GM19328 (cell line): ENCODE measurements around the gene NAA10.
"Not testable (repeated sequence)": the region's sequence is repeated elsewhere in the genome, so short reads cannot be mapped to it uniquely, and the experiment has no call there.

Experiments used
- ATAC-seq: cut with Tn5 transposase; IDR thresholded peaks from one replicate; pipeline ENCODE4 v1.9.1; 2021; ENCODE audit warnings: mild to moderate bottlenecking, moderate library complexity; ENCODE audit not compliant: unreplicated experiment

Gene NAA10

GRCh38 chrX:153934762-153935325, at the start of gene NAA10:
TSS of gene NAA10 (minus strand) at chrX:153935037. CDS start at chrX:153934904, 133 bp downstream.
- ATAC-seq: peak; percentile 93

- no peak for ATAC-seq
These were observed 48.5 kb upstream of the NAA10 start for GRCh38 chrX:153983321-153983801.

GRCh38 chrX:153981771-153982533, 47.1 kb upstream of the NAA10 start:
- no peak for ATAC-seq

- ATAC-seq: no peak
These were observed 46.4 kb upstream of the NAA10 start for GRCh38 chrX:153981231-153981630.

DNA sequence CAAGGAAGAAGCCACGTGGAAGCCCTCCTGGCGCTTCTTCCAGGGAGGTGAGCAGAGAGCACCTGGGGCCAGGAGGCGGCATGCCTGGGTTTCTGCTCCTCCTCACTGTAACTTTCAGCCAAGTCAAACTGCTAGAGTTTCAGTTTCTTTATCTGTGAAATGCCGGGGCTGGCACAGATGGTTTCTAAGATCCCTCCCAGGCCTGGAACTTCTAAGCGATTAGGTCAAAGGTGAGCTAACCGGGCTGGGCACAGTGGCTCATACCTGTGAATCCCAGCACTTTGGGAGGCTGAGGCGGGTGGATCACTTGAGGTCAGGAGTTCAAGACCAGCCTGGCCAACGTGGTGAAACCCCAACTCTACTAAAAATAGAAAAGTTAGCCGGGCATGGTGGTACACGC, 45.6 kb upstream of the NAA10 start:
- not testable (repeated sequence) for ATAC-seq

DNA sequence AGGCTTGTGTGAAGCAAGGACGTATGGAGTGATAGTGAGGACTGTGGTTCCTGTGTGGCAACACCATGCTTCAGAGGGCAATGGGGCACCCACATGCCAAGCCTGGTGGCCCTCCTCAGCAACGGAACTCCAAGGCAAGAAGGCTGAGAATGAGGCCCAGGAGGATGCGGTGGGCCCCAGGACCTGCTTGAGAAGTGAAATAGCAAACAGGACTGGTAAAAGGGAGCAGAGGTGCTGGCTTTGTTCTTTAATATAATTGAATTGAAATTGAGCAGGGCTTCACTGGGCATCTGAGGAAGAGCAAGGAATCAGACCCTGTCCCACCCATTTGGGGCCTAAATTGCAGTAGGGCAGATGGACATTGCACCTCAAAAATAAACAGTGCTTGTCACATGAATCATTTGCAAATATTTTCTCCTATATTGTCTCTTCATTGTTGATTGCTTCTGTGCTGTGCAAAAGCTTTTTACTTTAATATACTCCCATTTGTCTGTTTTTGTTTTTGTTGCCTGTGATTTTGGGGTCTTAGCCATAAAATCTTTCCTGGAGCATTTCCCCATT, 40.0 kb upstream of the NAA10 start:
- ATAC-seq: no peak

DNA sequence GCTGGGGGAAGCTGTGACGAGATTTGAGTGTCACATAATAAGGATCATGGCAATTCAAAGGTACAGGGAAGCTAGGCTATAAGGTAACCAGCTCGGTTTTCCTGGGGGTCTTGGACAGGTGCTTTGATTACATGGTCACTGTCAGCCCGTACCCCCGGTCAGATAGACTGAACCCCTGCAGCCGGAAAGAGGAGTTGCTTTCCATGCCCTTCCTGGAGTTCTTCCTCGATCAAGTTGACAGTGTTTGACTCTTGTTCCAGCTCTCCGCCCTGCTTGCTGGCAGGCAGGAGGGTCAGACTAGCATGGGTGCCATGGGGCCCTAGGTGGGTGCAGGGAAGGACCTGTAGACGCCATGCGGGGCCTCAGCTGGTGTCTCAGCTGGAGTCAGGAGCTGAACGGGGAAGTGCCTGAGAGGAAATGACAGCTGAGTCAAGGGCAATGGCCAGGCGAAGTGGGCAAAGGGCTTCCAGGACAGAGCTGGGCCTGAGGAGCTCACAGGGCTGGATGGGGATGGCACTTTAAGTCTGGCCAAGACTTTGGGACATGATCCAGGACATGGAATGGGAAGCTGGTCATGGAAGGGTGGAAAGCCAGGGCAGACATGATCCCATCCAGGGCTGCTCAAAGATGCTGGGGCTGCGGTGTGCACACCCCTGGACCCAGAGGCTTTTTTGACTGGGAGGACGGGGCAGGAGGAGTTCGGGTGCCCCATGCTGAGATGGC, 39.3 kb upstream of the NAA10 start:
- no peak for ATAC-seq

DNA sequence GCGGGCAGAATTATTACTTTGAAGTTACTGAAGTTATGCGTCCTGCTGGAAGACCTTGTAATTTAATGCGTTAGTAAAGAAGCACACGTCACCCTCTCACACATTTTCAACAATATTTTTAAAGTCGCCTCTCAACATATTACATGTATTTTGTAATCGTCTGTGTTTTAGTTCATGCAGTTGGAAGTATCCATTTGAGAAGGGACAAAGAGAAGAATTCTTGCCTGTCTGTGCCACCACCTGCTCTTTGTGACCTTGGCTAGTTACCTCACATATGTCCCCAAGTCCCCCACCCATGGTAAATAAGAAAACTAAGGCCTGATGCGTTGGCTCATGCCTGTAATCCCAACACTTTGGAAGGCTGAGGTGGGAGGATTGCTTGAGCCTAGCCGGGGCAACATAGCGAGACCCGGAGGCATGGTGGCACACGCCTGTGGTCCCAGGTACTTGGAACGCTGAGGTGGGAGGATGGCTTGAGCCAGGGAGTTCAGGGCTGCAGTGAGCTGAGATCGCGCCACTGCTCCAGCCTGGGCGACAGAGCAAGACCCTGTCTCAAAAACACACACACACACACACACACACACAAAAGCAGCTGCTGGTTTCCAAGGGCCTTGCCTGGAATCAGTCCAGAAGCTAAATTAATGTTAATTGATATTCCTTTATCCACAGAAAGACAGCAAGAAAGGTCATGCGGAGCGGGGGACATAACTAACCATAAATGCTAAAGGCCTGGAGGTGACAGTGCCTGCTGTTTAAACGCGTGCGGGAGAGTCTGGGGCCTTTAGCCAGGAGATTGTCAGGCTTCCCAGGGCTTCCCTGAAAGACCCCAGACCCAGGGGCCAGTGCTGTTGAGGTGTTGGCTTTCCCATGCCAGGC, 38.5 kb upstream of the NAA10 start:
- no peak for ATAC-seq

- ATAC-seq: peak; percentile 41
These were observed 37.7 kb upstream of the NAA10 start, which contains the start of gene TMEM187 for GRCh38 chrX:153972368-153973126. TSS of gene TMEM187 (plus strand) at chrX:153972754. CDS start at chrX:153982063, 9,309 bp downstream.

GRCh38 chrX:153971450-153972367, 36.9 kb upstream of the NAA10 start, which contains the start of gene HCFC1:
TSS of gene HCFC1 (minus strand) at chrX:153971818. CDS start at chrX:153970840, 978 bp downstream.
- ATAC-seq: peak; percentile 38

- ATAC-seq: peak; percentile 36
These were observed 36.2 kb upstream of the NAA10 start for GRCh38 chrX:153971124-153971449.

DNA sequence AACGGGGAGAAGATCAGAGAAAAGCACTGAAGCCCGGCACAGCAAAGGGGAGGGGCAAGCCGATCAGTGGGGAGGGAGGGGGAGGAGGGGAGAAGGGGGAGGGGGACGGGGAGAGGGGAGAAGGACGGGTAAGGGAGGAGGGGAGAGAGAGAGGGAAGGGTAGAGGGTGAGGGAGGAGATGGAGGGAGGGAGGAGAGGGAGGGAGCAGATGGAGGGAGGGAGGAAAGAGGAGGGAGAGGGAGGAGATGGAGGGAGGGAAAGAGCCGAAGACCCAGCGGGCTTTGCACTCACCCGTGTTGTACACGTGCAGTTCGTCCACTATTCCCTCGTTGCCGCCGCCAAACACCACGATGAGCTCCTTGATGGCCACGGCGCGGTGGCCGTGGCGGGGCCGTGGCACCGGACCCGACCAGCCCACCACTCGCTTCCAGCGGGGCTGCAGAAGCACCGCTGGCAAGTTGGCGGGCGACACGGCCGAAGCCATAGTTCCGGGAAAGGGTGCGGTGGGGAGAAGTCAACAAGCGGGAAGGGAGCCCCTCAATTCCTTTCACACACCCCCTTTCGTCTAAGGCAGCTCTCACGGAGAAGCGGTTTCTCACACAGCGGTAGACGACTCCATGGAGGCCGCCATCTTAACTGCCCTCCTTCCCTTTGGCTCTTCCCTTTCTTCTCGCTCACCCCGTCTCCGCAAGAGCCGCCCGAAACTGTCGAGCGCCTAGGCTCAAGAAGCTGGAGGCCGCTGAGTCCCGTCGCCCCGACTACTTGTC, 35.7 kb upstream of the NAA10 start:
- no peak for ATAC-seq

DNA sequence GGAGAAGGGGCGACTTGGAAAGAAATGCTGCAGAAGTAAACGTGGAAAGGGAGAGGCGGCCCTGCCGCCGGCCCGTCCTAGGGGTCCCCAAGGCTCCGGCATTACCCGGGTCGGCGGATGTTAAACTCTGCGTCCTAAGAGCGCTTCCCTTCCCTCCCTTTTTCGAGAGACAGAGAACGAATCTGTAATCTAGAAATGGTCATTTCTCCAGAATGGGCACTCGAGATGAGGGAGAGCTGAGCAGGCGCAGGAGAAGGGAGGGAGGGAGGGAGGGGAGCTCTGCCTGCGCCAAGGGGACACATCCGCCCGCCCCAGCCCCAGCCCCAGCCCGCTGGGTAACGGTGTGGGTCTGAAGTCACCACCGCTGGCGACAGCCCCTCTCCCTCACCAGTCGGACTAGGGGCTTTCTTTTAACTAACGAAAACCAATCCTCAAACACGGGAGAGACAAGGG, 35.1 kb upstream of the NAA10 start:
- ATAC-seq: no peak

- no peak for ATAC-seq
These were observed 34.5 kb upstream of the NAA10 start for GRCh38 chrX:153969125-153969903.

DNA sequence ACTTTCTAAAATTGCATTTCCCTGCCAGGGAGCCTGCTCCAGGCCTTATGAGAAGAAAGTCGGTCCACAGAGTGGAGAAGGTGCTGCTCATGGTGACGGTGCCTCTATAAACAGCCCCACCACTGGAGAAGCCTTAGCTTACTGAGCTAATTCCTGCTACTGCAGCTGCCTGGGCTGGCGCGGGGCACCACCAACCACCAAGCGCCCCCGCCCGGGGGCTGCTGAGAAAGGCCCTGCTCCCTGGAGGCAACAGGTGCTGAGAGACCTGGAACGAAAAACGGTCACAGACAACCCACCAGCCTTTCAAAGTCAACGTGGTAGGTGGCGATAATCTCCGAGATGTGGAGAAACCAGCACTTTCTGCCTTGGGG, 33.9 kb upstream of the NAA10 start:
- no peak for ATAC-seq

GRCh38 chrX:153968255-153968654, 33.4 kb upstream of the NAA10 start:
- no peak for ATAC-seq
